Endothelial cell of umbilical vein (primary cell): ENCODE measurements around the gene TBC1D4. TPM values are rescaled to one million over a fixed set of nuclear protein-coding genes. Genes with fewer than 3 reads are reported as not detected.

ENCODE experiments used
- BruUV-seq: library from RNA; stranded (reverse); fragments of 400-500 nt; replicated peaks from 2 replicates; lab custom pipeline; 2021; lab: Mats Ljungman, UMichigan
- CTCF ChIA-PET: fragments of 300-600, 350-600 bp; sonication (Branson Sonifier 250); formaldehyde crosslinking; loops from one replicate; lab custom pipeline; 2021; ENCODE audit warnings: antibody characterized with exemption, inconsistent platforms; lab: Charles Lee
- POLR2A ChIA-PET: fragments of 300-600, 350-600 bp; sonication (Branson Sonifier 250); formaldehyde crosslinking; loops from one replicate; lab custom pipeline; 2021; ENCODE audit warnings: antibody characterized with exemption, inconsistent platforms; lab: Charles Lee
- DNase-seq: peaks from one replicate; pipeline ENCODE4 v3.0.0-alpha.2; 2011; ENCODE audit warnings: low read depth, low spot score
- FAIRE-seq: peaks from 2 replicates; lab custom pipeline; 2011; peaks lifted over from hg19 to GRCh38; lab: Jason Lieb, UNC
- H2AFZ ChIP-seq: 2 replicates; pipeline ENCODE4 v1.6.0; 2012; ENCODE audit warnings: low read depth, low read length, control low read depth, inconsistent platforms
- H3K27ac ChIP-seq: 2 replicates; pipeline ENCODE4 v1.5.1; 2011; ENCODE audit warnings: low read depth, mild to moderate bottlenecking, control low read depth, low read length, moderate library complexity; ENCODE audit not compliant: insufficient read depth
- H3K27me3 ChIP-seq, 2 experiments: 2 replicates each; pipeline versions ENCODE4 v1.6.0 to v1.6.1; 2011; ENCODE audit warnings: low read length in 2 of 2, mixed read lengths in 1 of 2; ENCODE audit not compliant: control insufficient read depth in 2 of 2, insufficient read depth in 2 of 2
- H3K36me3 ChIP-seq, 2 experiments: 2 replicates in 1 of 2; 3 replicates in 1 of 2; pipeline ENCODE4 v1.5.1; 2011; ENCODE audit warnings: low read length in 2 of 2, mild to moderate bottlenecking in 1 of 2, moderate library complexity in 1 of 2; ENCODE audit not compliant: control insufficient read depth in 2 of 2, insufficient read depth in 2 of 2; ENCODE audit errors: extremely low read depth in 1 of 2
- H3K4me1 ChIP-seq: 3 replicates; pipeline ENCODE4 v1.5.1; 2011; ENCODE audit warnings: mild to moderate bottlenecking, low read length; ENCODE audit not compliant: control insufficient read depth, insufficient read depth; ENCODE audit errors: extremely low read depth
- H3K4me2 ChIP-seq: 2 replicates; pipeline ENCODE4 v1.6.1; 2011; ENCODE audit warnings: low read length, control low read depth, mixed read lengths; ENCODE audit not compliant: insufficient read depth
- H3K4me3 ChIP-seq, 3 experiments: fragments of 200-600 bp in 1 of 3; sonication (generic), shearing (Covaris generic) in 1 of 3; replicated peaks in 1 of 3; 2 replicates each; pipeline ENCODE4 v1.5.1; 2011 to 2016; ENCODE audit warnings: control low read depth in 3 of 3, low read length in 3 of 3, mild to moderate bottlenecking in 2 of 3, inconsistent platforms in 1 of 3, low read depth in 1 of 3, moderate library complexity in 1 of 3; ENCODE audit not compliant: insufficient read depth in 1 of 3
- H3K79me2 ChIP-seq: 2 replicates; pipeline ENCODE4 v1.6.0; 2012; ENCODE audit warnings: low read length, inconsistent platforms; ENCODE audit not compliant: control insufficient read depth, insufficient read depth
- H3K9ac ChIP-seq: replicated peaks from 2 replicates; pipeline ENCODE3; 2011; ENCODE audit warnings: low read length, control low read depth; ENCODE audit not compliant: insufficient read depth; ENCODE audit errors: extremely low read depth
- H3K9me1 ChIP-seq: replicated peaks from 3 replicates; pipeline ENCODE4 v1.6.0; 2011; ENCODE audit warnings: mild to moderate bottlenecking, low read length; ENCODE audit not compliant: control insufficient read depth, insufficient read depth; ENCODE audit errors: extremely low read depth
- H3K9me3 ChIP-seq: replicated peaks from 2 replicates; pipeline ENCODE4 v1.5.1; 2012; ENCODE audit warnings: low read length, inconsistent platforms; ENCODE audit not compliant: control insufficient read depth, insufficient read depth
- H4K20me1 ChIP-seq: replicated peaks from 2 replicates; pipeline ENCODE3; 2011; ENCODE audit warnings: mild to moderate bottlenecking, low read length; ENCODE audit not compliant: control insufficient read depth, insufficient read depth; ENCODE audit errors: extremely low read depth
- EZH2 ChIP-seq: IDR thresholded peaks from 2 replicates; pipeline ENCODE4 v1.6.1; 2012; ENCODE audit warnings: borderline replicate concordance, low read depth, mild to moderate bottlenecking, moderate library complexity, low read length, inconsistent platforms; ENCODE audit not compliant: severe bottlenecking
- FOS ChIP-seq: IDR thresholded peaks from 2 replicates; pipeline ENCODE4 v1.6.1; 2011; ENCODE audit warnings: mild to moderate bottlenecking, low read length, moderate library complexity, borderline replicate concordance; ENCODE audit not compliant: insufficient read depth
- GATA2 ChIP-seq: IDR thresholded peaks from 2 replicates; pipeline ENCODE4 v1.7.0; 2011; ENCODE audit warnings: low read depth, mild to moderate bottlenecking, moderate library complexity, mixed read lengths, low read length; ENCODE audit not compliant: insufficient read length, insufficient read depth
- JUN ChIP-seq: IDR thresholded peaks from 2 replicates; pipeline ENCODE4 v1.6.1; 2011; ENCODE audit warnings: borderline replicate concordance, low read depth; ENCODE audit not compliant: insufficient read length, insufficient read depth
- MYC ChIP-seq: IDR thresholded peaks from one replicate; pipeline ENCODE4 v1.6.1; 2011; ENCODE audit warnings: mild to moderate bottlenecking, low read depth, low read length
- POLR2A ChIP-seq: IDR thresholded peaks from 2 replicates; pipeline ENCODE4 v1.6.1; 2012; ENCODE audit warnings: low read depth, mild to moderate bottlenecking, control low read depth, low read length
- POLR2AphosphoS5 ChIP-seq: IDR thresholded peaks from 2 replicates; pipeline ENCODE4 v1.6.1; 2012; ENCODE audit warnings: low read depth, mild to moderate bottlenecking, control low read depth, low read length, moderate library complexity; ENCODE audit not compliant: insufficient read depth
- dilution Hi-C: fragments of 300-500 bp; cut with MboI; formaldehyde crosslinking; loops from one replicate; pipeline ENCODE4 v1.15.0; 2019; ENCODE audit warnings: low sequenced_read_pairs; ENCODE audit not compliant: extremely low pct_ligation_motif_present
- intact Hi-C: fragments of 100-400 bp; cut with micrococcal nuclease; formaldehyde crosslinking; loops from one replicate; pipeline ENCODE4 v1.10.0; 2022
- polyA plus RNA-seq, 4 experiments: library from polyadenylated mRNA; depleted of rRNA in 3 of 4; stranded (reverse) in 3 of 4; unstranded in 1 of 4; fragments of >200 nt; gene quantifications; 2 replicates each; pipeline versions ENCODE4 v1.2.1 to v1.2.3, GENCODE V29; 2011 to 2012; ENCODE audit warnings: missing spikeins in 1 of 4
- total RNA-seq: library from RNA; stranded (reverse); gene quantifications from 2 replicates; pipeline ENCODE4 v1.2.3, GENCODE V29; 2021
- TF ChIP-seq, protein P1 (sequence below), 2 donors: IDR thresholded peaks; 1 replicate in 1 of 2; 2 replicates in 1 of 2; pipeline ENCODE4 v1.5.1; 2011; ENCODE audit warnings: low read length in 2 of 2, mild to moderate bottlenecking in 2 of 2, moderate library complexity in 2 of 2, control low read depth in 1 of 2, inconsistent platforms in 1 of 2, low read depth in 1 of 2; ENCODE audit not compliant: insufficient read depth in 1 of 2; ENCODE audit errors: extremely low read depth in 1 of 2
- TF ChIP-seq, protein P2 (sequence below): IDR thresholded peaks from 2 replicates; pipeline ENCODE4 v1.6.1; 2011; ENCODE audit not compliant: insufficient read depth, insufficient read length

TBC1D4 gene
- total and polyA plus RNA-seq, 2 donors (not counting 3 experiments of a cell fraction or from before 2014, with no cell fraction given), result 58.3 to 81.0 TPM

DNA sequence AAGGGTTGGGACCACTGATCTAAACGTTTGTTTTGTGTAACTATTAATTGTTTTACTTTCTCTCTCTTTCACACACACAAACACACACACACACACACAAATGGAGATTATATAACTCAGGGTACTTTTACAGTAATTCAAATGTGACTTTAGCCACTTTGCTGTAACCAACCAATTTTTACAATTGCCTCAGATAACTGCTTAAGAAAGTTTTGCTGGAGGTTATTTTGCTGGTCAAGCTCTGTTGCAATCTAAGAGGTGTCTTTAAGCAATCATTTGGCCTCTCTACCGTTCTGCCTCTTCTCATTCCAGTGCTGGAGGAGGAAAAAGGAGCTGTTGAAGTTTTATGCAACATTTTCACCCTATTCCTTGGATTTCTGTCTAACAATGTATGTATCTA, 63.0 kb downstream of the TBC1D4 start:
- H3K36me3 ChIP-seq, result no peaks in the 10 kb centered on the region
- no peaks in the 10 kb centered on the region for H4K20me1 ChIP-seq
- H3K9me3 ChIP-seq, result no peaks in the 10 kb centered on the region
- intact Hi-C loops (no loop called here), dilution Hi-C loops (no loop called here)
- DNase-seq (no peak), FAIRE-seq (no peak)
- no peak for TF ChIP-seq POLR2A
- TF ChIP-seq, protein P1, sequence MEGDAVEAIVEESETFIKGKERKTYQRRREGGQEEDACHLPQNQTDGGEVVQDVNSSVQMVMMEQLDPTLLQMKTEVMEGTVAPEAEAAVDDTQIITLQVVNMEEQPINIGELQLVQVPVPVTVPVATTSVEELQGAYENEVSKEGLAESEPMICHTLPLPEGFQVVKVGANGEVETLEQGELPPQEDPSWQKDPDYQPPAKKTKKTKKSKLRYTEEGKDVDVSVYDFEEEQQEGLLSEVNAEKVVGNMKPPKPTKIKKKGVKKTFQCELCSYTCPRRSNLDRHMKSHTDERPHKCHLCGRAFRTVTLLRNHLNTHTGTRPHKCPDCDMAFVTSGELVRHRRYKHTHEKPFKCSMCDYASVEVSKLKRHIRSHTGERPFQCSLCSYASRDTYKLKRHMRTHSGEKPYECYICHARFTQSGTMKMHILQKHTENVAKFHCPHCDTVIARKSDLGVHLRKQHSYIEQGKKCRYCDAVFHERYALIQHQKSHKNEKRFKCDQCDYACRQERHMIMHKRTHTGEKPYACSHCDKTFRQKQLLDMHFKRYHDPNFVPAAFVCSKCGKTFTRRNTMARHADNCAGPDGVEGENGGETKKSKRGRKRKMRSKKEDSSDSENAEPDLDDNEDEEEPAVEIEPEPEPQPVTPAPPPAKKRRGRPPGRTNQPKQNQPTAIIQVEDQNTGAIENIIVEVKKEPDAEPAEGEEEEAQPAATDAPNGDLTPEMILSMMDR (IDR thresholded peaks at IDR 0.05; ENCODE audit: extremely low read depth in 1 of 2, insufficient read depth in 1 of 2, low read depth in 1 of 2, low read length in 2 of 2), result no peak
- no peak overlapping the region for H3K27ac ChIP-seq
- no peaks in the 10 kb centered on the region for H3K4me1 ChIP-seq
- H3K4me2 ChIP-seq, result no peak overlapping the region
- no peak overlapping the region for H2AFZ ChIP-seq
- H3K27me3 ChIP-seq, result no peaks in the 10 kb centered on the region
- CTCF ChIA-PET, result interaction anchor here (1.0 to 1.5 kb wide), 2 partner anchors 11 to 20 kb away, joined by 3 to 4 read pairs; no protein-coding TSS in a partner anchor
- no TSS peak for BruUV-seq
- H3K4me3 ChIP-seq, result no peak overlapping the region
- H3K79me2 ChIP-seq, result peaks cover 6% of the 10 kb centered on the region
- POLR2A ChIA-PET, result no interaction called here
- no peaks in the 10 kb centered on the region for H3K9me1 ChIP-seq
- H3K9ac ChIP-seq, result no peak overlapping the region

- CTCF ChIA-PET, result interaction anchor here (1.0 kb wide), 1 partner anchor 10 kb away, joined by 3 read pairs; no protein-coding TSS in a partner anchor
These were observed 63.7 kb downstream of the TBC1D4 start for GRCh38 chr13:75418186-75418843.

More at GRCh38 chr13:75418186-75418843, 63.7 kb downstream of the TBC1D4 start:
- TF ChIP-seq JUN, result no peak
- no peak for TF ChIP-seq POLR2A
- TF ChIP-seq MYC, result no peak
- no peak for TF ChIP-seq GATA2
- no peak for TF ChIP-seq POLR2AphosphoS5
- TF ChIP-seq, protein P2, sequence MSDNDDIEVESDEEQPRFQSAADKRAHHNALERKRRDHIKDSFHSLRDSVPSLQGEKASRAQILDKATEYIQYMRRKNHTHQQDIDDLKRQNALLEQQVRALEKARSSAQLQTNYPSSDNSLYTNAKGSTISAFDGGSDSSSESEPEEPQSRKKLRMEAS, result no peak
- TF ChIP-seq EZH2, result no peak
- TF ChIP-seq, protein P1 (IDR thresholded peaks at IDR 0.05; ENCODE audit: extremely low read depth in 1 of 2, insufficient read depth in 1 of 2, low read depth in 1 of 2, low read length in 2 of 2), result no peak
- TF ChIP-seq FOS, result no peak
- no peak overlapping the region for H3K4me3 ChIP-seq
- DNase-seq (no peak), FAIRE-seq (no peak)
- no peaks in the 10 kb centered on the region for H4K20me1 ChIP-seq
- H3K9me1 ChIP-seq, result no peaks in the 10 kb centered on the region
- no peaks in the 10 kb centered on the region for H3K36me3 ChIP-seq
- H2AFZ ChIP-seq, result no peak overlapping the region
- no peak overlapping the region for H3K4me2 ChIP-seq
- POLR2A ChIA-PET, result no interaction called here
- no TSS peak for BruUV-seq
- H3K79me2 ChIP-seq, result peaks cover 5% of the 10 kb centered on the region
- no peaks in the 10 kb centered on the region for H3K9me3 ChIP-seq
- dilution Hi-C loops (no loop called here), intact Hi-C loops (no loop called here)
- no peaks in the 10 kb centered on the region for H3K4me1 ChIP-seq
- H3K27ac ChIP-seq, result no peak overlapping the region
- H3K9ac ChIP-seq, result no peak overlapping the region
- H3K27me3 ChIP-seq, result no peaks in the 10 kb centered on the region
